GM21526 (cell line): ENCODE results near the gene MAGI3.
"Not testable (repeated sequence)": the region's sequence is repeated elsewhere in the genome, so short reads cannot be mapped to it uniquely, and the experiment has no call there.

Experiments used
- ATAC-seq: cut with Tn5 transposase; IDR thresholded peaks from one replicate; pipeline ENCODE4 v1.9.1; 2021; ENCODE audit warnings: moderate library complexity; ENCODE audit not compliant: unreplicated experiment, low FRiP score

MAGI3 gene

DNA sequence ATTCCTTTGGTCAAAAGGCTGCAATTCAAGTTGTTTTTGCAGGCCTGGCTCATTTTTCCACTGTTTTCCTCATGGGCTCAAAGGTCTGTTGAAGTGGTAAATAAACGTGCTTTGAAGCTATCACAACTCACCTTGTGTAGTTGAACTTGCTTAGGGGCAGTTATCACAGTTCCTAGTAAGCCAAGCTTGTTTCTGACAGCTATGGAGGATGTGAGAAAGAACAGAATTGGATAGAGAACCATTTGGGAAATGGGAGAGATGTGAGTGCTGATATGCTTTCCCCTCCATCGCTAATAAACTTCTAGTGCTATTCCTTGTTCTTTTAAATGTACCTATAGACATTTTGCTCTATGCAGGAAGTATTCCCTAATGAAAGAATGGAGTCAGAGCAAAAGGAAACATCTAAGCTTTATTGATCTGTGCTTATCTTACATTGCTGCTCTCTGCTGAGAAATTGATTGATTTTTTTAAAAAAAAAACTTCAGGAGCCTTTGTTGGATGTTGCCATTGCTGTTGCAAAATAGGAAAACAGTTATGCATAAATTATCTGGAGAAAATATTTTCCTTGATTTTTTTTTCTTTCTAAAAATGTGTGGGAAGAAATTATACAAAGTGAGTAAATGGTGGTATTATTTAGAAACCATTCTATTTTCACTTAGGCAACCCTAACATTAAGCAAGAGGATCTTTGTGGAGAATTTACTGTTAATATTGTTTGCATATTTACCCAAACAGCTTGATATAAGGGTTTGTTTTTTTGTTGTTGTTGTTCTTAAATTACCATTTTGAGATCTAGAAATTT, 118.2 kb downstream of the MAGI3 start:
- ATAC-seq, result no peak

DNA sequence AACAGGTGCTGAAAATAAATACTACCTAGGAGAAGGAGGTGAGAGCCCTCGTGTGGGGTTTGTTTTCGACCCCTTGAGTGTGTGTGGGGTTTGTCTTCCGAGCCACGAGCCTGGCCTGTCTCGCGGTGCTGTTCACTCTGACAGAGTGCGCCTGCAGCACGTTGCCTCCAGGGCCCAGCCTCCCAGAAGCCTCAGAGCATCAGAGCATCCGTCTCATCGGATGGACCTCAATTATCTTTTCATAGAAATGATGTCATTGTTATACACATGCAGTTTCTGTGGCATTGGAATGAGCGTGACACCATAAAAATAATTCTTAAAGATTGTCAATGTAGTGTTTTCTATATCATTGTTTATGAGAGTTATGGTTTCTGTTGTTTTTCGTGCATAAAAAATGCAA, 119.5 kb downstream of the MAGI3 start:
- ATAC-seq, result not testable (repeated sequence)

DNA sequence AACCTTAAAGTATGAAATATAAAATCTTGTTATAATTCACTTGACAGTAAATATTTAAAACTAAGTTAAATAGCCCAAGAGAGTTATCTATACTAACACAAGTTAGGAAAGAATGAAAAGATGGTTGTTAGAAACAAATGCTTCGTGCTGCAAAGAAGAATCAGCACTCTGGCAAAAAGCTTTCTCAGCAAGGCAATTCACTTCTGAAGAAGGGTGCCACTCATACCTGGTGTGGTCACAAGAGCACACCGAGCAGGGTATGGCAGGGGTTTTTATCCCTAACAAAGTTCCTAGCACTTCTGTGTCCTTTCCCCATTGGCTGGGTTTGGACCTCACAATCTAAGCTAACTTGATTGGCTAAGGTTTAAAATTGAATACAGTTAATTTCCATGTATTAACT, 121.0 kb downstream of the MAGI3 start:
- no peak for ATAC-seq

DNA sequence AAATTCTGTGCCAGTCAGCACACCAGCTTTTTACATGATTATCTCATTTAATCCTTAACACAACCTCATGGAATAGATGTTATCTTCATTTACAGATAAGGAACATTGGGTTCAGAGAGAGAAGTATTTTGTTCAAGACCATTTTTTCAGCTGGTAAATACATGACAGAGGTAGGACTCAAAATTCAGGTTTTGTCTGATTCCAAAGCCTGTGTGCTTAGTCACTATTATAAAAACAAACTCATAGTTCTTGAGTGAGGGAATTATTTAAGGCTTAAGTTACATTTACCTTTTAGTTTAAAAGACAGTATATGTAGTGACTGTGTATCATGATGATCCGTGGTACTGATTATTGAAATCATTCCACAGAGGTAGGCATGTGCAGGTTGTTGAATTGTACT, 125.2 kb downstream of the MAGI3 start:
- ATAC-seq, result no peak

DNA sequence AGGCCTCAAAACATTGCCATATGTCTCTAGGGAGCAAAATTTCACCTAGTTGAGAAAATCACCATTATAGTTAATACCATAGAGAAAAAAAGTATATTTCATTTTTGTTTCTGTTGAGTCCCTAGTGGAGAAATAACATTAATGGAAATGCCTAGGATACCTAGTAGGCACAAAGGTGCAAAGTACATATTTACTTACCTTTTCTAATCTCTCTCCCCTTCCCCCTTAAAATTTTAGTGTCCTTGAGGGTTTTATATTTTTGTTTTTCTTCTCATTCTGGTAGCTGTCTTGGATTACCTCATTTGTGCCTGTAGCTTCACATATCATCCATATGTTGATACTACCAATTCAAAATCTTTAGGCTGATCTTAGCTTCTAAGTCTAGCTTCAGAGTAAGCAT, 127.0 kb downstream of the MAGI3 start:
- ATAC-seq, result no peak

DNA sequence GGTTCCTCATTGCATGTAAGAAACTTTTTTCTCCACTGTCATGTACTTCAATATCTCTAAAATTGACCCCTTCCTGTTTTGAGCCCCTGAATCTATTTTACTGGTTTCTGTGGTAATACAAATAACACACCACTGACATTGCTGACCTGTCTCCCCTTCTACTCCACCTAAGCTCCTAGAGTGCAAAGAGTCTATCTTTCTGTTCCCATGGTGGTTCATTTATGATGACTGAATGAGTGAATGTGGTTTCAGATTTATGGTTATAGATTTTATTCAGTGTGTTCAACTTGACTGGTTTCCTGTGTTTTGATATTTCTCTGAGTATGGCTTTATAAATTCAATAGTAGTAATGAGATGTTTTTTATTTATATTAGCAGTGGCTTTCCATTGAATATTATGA, 127.7 kb downstream of the MAGI3 start:
- ATAC-seq, result no peak

DNA sequence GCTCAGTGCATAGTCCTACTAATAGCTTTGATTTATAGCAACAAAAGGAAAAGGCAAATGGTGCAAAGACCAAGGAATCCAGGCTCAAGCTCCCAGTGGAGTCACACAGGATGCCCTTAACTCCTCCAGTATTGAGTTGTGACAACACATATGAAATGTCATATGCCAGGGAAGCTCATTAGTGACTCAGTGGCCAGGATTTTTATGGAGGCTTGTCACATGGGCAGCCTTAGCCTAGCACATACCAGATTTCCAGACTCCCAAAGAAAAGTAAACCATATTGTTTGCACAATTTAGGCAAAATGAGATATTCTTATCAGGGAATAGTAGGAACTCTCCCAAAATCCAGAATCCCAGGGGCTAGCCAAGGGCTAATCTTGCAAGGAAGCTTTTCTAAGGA, 129.2 kb downstream of the MAGI3 start:
- ATAC-seq, result no peak

DNA sequence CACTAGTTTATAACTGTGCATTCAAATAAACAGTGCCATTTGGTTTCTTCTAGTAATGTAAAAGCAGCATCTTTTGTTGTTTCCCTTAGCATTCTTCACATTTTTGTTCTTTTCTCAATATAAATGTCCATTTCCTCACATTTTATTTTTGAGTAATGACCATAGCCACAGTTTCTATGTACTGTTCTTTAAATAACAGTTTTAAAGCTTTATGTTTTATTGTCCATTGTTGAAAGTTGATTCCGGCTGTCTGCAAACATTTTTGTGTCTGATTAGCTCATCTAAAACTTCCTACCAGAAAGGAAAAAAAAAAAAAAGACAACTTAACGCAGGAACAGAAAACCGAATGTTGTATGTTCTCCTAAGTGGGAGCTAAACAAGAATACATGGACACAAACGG, 139.7 kb downstream of the MAGI3 start:
- no peak for ATAC-seq

DNA sequence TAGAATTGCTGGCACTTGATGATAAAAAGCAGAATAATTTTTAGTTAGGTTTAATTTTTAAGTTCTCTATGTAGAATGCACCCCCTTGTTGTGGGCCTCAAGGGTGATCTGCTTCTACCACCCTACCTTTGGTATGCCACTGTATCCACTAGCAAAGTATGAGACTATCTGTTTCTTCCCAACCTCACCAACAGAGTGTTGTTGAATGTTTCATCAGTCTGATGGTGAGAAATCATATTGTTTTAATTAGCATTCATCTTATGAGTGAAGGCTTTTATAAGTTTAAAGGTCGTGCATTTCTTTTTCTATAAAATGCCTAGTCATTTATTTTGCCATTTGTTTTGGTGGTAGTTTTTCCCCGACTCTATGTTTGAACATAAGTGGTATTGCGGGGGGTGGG, 141.0 kb downstream of the MAGI3 start:
- ATAC-seq, result no peak

DNA sequence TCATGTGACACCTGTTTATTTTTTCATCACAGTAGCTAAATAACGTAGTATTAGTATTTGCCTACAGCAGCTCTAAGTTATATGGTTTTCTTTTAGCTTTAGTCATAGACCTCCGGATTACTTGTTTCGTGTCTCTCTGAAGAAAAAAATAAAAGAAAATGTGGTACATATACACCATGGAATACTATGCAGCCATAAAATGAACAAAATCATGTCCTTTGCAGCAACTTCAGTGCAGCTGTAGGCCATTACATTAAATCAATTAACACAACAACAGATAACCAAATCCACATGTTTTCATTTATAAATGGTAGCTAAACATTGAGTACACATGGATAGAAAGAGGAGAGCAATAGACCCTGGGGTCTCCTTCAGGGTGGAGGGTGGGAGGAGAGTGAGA, 142.7 kb downstream of the MAGI3 start:
- no peak for ATAC-seq

DNA sequence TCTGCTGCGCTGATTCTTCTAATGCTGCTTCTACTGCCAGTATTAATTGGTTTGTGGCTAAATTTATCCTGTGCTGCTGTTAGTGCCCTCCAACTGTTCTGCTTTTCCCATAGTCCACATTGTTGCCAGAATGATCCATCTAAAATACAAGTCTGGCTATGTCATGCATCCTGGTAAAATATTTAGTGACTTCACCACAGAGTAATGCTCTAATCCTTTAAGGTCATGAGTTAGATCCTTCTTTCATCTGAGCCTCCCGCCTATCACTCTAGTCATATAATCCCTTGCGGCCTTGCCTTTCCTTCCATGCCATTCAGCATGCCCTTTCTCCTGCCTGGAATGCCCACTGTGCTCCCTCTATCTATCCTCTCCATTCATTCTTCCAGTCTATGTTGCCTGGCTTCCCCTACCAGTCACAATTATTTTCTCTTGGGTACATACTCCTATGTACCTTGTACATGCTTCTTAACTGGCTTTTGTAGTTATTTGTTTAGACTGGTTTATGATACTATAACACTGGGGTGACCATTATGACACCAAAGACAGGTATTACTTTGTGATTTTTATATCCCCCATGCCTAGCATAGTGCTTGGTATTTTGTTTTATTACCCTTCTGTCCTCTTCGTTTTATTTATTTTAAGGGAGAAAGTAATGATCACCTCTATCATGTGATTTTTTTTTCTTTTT, 144.0 kb downstream of the MAGI3 start:
- ATAC-seq, result no peak

DNA sequence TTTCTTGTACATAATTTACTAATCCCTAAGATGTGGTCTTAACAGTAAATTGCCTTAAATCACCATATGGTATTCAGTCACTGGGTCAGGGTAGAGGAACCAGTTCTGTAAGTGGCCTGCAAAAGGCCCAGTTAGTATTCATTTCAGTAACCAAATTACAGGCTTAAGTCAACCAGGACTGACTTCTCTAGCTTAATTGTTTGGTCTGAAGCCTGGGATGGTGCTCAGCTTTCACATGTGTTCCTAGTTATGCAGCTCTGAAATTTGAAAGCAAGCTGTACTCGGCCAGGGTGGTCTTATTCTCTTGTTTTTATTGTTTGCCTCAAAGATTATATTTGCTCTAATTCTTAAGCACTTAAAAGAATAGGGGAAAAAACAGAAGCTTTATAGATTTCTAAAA, 144.6 kb downstream of the MAGI3 start:
- ATAC-seq, result no peak

DNA sequence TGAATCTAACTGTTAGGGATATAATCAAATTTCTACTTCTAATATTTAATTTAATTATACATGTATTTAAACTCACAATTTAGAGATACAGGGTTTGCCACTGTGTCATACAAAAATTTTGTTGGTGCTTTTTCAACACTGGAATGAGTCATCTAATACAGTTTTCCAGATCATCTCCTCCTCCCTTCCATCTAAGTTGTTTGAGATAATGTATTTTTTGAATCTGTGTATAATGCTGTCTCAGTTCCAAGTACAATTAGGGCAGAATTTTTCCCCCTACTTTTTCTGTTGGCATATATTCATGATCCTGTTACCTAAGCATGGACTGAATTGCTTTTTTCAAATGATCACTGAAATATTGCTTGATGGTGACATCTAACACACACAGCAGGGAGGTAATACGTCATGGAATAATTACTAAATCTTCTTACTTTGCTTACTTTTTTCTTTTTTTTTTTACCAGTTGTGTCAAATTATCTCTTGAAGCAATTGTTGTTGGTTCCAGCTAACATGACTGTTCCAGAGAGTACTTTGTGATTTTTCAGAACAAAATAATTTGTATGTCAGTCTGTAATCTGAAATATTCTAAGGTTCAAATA, 146.0 kb downstream of the MAGI3 start:
- no peak for ATAC-seq

DNA sequence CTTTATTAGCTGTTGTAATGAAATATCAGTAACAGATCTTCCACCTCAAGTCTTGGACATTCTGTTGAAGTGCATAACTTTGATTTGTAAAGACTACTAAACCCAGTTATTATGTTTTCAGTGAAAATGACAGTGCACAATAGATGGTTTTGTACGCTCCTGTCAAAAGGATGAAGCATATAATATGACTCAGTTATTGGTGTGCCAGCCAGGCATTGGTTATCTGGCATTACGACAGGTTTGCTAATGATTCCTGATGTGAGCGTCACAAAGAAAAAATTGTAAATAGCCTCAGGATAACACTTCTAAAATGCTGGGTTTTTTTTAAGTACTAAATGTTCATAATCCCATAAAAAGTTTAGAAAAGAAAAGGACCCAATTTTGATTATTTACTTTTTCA, 147.9 kb downstream of the MAGI3 start:
- no peak for ATAC-seq

DNA sequence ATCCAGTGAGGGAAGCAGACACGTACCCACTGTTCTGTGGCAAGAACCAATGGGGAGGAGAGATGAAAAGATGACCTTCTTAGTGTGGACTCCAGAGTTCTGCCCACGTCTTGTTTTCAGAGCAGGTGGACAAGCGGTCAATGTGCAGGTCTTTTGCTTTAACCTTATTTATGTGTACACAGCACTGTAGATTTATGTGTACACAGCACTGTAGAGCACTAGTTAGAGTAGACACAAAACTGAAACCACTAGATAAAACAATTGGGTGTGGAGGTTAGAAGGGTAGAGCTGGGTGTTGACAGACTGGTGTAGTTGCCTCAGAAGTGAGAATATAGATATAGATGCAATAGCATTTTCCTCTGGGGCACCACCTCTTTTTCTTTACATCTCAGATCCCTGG, 150.0 kb downstream of the MAGI3 start:
- ATAC-seq, result no peak

DNA sequence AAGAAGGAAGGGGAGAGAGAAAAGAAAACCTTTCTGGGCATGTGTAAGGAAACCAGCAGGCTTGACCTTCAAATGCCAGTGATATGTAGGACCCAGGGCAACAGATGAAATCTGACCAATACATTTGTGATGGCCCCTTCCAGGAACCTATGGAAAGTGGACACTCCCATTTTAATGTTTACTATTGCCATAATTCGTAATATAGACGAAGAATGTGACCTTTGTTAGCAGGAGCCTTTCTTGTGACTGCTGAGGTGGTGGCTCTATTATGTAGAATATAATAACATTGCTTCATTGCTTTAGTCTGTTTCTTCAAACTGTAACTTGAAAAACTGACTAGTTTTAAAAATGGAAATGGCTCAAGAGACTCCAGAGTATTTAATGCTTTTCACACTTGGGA, 150.8 kb downstream of the MAGI3 start:
- ATAC-seq, result no peak

DNA sequence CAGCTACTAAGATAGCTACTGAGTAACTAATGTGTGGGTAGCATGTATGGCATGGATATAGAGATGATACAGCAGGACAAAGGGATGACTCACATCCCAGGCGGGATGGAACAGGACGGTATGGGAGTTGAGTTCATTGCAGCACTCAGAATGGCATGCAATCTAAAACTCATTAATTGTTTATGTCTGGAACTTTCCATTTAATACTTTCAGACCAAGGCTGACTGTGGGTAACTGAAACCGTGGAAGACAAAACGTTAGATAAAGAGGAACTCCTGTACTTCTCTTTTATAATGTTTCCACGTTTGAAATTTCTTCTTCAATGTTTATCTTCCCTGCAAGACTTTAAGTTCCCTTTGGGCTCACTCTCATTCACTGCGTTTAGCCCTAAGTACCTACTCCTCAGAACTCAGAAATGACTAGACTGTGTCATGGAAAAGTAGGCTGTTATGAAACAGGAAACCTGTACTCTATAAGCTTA, 151.9 kb downstream of the MAGI3 start:
- ATAC-seq, result no peak

DNA sequence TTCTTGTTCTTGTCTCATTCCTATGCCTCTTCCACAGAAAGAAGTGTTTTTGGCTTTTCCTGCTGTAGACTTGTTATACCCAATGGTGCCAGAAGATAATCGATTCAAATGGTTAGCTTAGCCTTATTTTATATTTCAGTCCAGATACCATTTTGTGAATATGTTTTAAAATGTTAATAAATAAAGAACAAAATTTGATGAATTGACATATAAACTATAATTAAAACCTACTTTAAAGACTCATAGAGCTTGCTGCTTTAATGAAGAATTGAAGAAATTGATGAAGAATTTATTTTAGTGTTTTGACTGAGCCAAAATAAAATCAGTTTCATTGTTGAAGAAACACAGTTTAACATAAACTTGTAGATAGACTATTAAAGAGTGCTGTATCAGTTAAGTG, 152.8 kb downstream of the MAGI3 start:
- ATAC-seq, result no peak

DNA sequence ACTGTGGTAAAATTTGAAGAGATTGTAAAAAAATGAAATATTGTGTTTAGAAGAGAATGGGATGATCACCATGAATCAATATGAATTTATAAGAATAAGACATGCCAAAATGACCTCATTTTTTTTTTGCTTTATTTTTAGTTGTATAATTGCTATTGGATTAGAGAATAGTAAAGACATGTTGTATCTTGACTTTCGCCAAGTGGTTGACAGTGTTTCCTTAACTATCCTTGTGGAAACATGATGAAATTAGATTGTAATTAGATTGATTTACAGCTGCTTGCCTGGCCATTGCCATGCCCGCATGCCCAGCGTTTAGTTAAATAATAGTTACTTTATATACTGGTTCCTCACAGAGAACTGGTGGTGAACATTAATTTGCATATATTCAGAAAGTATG, 154.9 kb downstream of the MAGI3 start:
- ATAC-seq, result no peak

DNA sequence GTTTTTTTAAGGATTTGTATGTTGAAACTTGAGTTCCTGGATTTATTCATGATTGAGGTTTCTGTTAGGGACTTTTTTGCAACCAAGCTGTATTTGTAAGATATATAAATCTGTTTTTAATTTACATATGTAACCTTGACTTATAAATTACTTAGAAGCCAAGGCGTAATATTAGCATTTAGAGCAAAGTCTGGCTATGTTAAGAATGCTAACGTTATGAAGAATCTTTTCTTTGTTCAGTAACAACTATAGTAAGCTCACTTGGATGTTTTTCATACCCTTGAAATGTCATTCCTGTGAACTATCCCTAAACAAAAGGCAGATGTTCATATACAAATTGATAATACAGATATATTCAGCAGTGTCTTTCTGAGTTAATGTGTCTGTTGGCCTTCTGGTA, 155.3 kb downstream of the MAGI3 start:
- ATAC-seq, result no peak

DNA sequence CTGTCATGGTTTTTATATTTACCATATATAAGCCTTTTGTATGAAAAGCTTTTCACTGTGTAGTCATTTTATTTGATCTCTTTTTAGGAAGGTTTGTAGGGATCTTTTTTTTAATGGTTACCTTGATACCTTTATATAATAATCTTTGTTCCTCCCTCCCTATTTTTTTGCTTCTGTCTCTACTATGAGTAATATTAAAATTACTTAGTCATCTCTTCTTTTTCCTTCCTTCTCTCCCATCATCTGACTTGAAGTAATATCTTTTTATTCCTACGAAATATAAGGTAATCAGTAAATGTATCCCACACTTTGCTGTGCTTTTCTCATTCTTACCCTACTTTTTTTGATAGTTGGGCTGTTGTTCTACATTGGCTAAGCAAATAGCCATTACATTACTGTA, 161.4 kb downstream of the MAGI3 start:
- ATAC-seq, result no peak

DNA sequence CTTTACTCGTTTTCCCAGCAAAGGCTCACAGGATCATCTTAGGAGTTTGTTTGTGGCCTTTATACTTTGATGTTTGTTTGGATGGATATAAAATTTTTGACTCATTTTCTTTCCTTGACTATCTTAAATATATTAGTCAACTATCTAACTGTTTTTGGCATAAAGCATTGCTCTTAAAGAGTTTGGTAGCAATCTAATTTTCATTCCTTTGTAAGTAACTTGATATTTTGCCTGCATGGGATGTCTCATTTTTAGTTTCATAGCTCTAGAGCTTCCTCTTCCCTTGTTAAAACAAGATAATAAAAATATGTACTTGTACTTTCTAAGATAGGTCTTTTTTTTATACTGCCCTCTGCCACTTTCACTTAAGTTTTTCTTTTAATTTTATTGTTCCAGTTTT, 161.9 kb downstream of the MAGI3 start:
- no peak for ATAC-seq
